GM21576 (cell line): ENCODE results near the gene TPP1.

Source experiments
- ATAC-seq: cut with Tn5 transposase; IDR thresholded peaks from one replicate; pipeline ENCODE4 v1.9.1; 2021; ENCODE audit warnings: mild to moderate bottlenecking, moderate library complexity; ENCODE audit not compliant: unreplicated experiment

Gene TPP1

GRCh38 chr11:6612213-6613041 is 6.8 kb downstream of the TPP1 start, which contains the start of gene TAF10:
TAF10 (minus strand) TSS chr11:6612216; CDS start chr11:6612189, 27 bp downstream.
- peak; percentile 87 for ATAC-seq

DNA sequence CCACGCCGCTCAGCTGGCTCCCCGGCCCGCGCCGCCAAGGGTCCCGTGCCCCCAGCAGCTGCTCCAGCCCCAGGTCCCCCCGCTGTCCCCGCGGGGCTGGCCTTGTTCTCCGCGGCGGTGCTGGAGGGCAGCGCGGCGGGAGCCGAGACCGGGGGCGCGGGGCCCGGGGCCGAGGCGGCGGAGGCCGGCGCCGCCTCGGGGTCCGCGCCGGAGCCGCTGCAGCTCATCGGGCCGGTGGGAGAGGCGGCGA is 7.3 kb downstream of the TPP1 start:
- ATAC-seq: peak; percentile 1

DNA sequence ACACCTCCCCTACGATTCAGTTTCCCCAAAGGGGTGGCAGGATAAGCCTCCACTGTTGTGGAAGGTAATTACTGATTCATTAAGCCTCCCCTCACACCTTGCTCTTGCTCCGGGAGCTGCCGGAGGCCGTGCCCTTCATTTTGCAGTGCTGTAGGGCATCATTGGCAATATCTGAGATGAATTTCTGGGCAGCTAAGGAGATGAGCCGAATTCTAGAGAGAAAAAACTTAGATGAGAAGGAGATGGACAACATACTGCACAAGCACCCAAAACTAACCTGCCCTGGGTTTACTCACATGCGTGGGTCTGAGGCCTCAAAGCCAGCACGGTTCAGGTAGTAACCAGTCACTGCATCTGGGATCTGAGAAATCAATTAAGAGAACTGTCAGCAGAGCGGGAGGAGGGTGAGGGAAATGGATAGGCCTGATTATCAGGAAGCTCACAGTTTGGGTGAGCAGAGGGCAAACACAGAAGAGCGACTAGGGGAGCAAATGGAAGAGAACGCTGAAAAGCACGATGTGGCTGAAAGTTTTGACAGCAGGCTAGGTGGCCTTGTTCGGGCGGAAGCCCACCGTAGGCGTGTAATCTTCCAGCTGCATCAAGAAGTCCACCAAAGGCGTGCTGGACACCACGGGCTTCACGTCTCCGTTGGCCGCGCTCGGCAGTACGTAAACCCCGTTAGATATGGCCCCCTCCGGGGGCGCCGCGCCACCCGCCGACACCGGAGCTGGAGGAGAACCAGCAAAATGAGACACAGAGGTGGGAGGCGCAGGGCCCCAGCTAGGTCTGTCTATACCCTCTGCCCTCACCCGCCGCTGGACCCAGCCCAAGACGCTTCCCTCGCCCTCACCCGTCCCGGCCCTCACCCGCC is 7.9 kb downstream of the TPP1 start:
- no peak for ATAC-seq

DNA sequence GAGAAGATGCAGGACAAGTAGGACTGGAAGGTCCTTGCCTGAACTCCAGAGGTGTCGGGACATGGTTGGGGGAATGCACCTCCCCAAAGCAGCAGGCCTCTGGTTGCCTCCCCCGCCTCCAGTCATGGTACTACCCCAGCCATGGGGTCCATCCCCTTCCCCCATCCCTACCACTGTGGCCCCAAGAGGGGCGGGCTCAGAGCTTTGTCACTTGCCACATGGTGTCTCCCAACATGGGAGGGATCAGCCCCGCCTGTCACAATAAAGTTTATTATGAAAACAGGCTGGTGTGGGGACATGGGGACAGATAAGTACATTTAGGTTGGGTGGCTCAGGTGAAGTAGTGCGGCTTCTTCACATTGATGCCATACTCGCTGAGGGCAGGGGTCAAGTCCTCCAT is 8.6 kb downstream of the TPP1 start:
- ATAC-seq: no peak

GRCh38 chr11:6609502-6610015 is 9.7 kb downstream of the TPP1 start:
- no peak for ATAC-seq

- no peak for ATAC-seq
Measured at GRCh38 chr11:6608726-6609501, 10.3 kb downstream of the TPP1 start.

GRCh38 chr11:6608011-6608410 is 11.2 kb downstream of the TPP1 start:
- no peak for ATAC-seq

GRCh38 chr11:6607190-6607795 is 11.9 kb downstream of the TPP1 start:
- ATAC-seq: no peak

GRCh38 chr11:6606471-6607189 is 12.6 kb downstream of the TPP1 start:
- peak; percentile 49 for ATAC-seq

DNA sequence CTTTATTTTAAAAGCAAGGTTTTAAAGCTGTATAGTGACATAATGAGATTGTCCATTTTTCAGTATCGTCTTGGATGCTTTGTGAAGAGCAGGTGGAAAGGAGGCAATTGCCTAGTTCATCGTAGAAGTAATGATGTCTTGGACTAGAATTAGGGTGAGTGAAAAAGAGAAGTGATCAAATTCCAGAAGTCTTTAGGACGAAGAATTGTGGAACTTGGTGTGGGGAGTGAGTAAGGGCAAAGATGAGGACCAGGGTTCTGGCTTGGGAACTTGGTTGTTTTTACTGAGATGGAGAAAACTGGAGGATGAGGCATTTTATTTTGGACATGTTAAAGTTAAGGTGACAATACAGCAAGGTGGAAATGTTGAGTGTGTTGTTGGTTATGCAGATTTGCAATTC is 14.4 kb downstream of the TPP1 start:
- ATAC-seq: no peak

- ATAC-seq: peak; percentile 51
Measured at GRCh38 chr11:6604081-6604626, 15.1 kb downstream of the TPP1 start.

DNA sequence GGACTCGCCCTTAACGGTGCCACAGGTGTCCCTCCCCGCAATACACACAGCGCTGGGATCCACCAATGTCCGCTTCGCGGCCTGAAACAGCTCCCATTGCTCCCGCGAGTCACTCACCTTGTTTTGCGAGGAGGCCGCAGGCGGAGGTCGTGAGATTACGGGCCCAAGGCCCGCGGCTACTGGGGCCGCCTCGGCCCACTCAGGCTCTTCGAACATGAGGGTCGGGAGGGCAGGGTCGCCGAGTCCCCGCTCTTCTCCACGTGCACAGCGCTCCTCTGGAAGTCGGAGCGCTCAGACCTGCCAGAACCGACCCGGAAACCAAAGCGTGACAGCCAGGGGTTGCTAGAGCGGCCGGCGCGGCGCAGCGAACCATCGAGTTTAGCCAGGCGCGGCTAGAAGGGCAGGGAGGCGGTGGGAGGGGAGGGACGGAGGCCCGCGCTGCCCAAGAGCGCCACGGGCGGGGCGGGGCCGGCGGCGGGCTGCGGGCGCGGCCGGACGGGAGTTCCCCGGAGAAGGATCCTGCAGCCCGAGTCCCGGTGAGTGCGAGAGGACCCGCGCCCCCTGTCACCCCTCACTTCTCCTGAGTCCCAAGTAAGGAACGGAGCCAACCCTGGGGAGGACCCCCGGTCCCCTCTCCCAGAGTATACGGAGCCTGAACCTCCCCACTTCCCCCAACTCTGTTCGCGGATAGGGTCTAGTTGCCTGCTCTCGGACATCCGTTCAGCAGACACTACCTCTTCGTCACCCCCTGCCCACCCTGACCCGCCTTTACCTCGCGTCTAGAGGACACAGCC is 15.7 kb downstream of the TPP1 start, which contains the start of the genes ILK and RRP8:
Gene ILK, plus strand, starts transcription at position 488 of the 794 bp plus-strand sequence. CDS start 498 bp downstream, outside the sequence.
Gene RRP8, minus strand, starts transcription at position 330 of the 794 bp plus-strand sequence. Its CDS starts 114 bp downstream, at position 216.
- peak; percentile 64 for ATAC-seq

DNA sequence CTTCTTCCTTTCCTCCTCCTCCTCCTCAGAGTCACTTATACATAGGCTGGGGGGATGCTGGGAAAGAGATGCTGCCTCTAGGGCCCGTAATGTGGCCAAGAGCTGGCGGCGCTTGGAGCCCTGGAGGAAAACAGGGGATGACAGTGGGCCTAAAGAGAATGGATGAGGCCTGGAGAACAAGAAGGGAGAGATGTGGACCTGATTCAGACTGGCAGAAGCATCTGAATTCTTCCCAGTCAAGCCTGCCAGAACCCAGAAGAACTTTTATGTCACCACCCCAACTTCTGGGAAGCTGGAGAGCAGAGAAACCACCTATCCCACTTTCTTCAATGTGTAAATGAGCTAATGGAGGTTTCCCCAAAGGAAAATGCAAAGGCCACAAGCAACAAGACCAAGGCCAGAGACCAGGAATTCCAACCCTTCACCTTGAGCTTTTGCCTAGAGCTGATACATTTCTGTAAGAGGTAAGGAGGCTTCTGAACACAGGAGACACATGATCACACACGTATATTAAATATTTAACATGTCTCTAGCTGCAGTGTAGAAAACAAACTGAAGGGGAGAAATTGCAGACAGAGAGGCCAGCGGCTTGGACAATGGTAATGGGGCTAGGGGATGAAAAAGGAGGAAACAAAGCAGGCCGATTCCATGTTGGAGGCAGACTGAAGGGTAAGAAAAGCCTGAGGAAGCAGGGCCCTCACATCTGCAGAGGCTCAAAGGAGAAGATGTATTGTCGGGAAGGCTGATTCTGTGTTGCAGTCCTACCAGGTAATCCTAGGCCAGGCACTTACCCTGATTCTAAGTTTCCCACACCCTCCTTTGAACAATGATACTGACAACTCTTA is 16.9 kb downstream of the TPP1 start:
- no peak for ATAC-seq

GRCh38 chr11:6601041-6601461 is 18.2 kb downstream of the TPP1 start:
- ATAC-seq: no peak

- ATAC-seq: no peak
Measured at GRCh38 chr11:6599881-6600390, 19.3 kb downstream of the TPP1 start.

GRCh38 chr11:6599449-6599848 is 19.8 kb downstream of the TPP1 start:
- no peak for ATAC-seq

- ATAC-seq: no peak
Measured at GRCh38 chr11:6598555-6598954, 20.7 kb downstream of the TPP1 start.
